ENCODE data around the gene SH2D4B.

The SH2D4B gene

DNA sequence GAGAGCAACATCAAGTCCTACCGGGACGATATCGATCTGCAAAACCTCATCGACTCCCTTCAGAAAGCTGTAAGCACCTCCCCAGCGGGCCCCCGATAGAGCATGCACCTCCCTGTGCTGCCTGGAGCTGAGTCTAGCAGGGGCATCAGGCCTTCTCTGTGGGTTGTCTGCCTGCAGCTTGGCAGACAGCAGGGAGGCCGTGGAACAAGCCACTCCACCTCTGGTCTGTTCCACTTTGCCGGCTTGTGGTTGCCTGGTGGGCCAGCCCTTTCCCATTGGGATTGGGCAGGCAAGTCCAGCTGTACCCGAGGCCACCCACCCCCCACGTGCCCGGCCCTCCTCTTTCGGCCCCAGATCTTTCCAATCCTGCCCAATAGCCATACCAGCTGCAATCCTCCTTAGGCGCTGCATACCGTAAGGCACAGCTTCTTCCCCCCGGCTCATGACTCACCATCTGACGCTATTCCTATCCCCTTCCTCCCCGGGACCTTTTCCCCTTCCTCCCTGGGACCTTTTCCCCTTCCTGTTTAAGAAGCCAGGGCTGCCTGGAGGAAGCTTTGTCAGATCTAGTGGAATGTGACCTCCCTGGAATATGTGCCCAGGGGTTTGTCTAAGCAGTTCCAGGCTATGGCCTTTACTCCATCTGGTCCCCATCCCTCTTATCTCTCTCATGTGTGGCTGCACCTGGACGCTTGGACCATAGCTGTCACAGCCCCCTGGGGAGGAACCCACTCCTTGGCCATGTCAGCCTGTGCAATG is 28.1 kb upstream of the SH2D4B start:
- DNase-seq, result no peak
- H3K4me3 ChIP-seq (ENCODE audit: low read depth, low read length), result no peak overlapping the region
- H3K9me3 ChIP-seq, result no peaks in the 10 kb centered on the region
- no peaks in the 10 kb centered on the region for H3K4me1 ChIP-seq
- H3K36me3 ChIP-seq, result no peaks in the 10 kb centered on the region
- no peaks in the 10 kb centered on the region for H3K27me3 ChIP-seq
- TF ChIP-seq, protein P1, sequence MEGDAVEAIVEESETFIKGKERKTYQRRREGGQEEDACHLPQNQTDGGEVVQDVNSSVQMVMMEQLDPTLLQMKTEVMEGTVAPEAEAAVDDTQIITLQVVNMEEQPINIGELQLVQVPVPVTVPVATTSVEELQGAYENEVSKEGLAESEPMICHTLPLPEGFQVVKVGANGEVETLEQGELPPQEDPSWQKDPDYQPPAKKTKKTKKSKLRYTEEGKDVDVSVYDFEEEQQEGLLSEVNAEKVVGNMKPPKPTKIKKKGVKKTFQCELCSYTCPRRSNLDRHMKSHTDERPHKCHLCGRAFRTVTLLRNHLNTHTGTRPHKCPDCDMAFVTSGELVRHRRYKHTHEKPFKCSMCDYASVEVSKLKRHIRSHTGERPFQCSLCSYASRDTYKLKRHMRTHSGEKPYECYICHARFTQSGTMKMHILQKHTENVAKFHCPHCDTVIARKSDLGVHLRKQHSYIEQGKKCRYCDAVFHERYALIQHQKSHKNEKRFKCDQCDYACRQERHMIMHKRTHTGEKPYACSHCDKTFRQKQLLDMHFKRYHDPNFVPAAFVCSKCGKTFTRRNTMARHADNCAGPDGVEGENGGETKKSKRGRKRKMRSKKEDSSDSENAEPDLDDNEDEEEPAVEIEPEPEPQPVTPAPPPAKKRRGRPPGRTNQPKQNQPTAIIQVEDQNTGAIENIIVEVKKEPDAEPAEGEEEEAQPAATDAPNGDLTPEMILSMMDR (IDR thresholded peaks at IDR 0.05; ENCODE audit: low read depth, low read length), result no peak

DNA sequence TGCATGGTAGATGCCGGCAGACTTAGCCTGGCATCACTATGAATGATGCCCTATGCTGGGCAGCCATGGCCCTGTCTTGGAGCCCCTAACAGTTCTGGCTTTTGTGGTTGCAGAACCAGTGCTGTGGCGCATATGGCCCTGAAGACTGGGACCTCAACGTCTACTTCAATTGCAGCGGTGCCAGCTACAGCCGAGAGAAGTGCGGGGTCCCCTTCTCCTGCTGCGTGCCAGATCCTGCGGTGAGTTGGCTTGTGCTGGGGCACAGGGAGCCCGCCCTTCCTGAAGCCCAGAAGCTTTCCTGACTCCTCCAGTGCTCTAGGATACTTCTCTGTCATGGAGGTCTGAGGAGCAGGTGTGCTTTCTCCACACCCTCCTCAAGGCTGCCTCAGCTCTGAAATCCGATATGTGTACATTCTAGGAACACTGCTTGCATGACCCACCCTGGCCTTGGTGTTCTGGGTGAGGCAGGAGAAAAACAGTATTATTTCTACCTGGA is 25.6 kb upstream of the SH2D4B start:
- no peak for DNase-seq
- Histone ChIP-seq H3K27me3 (no peaks in the 10 kb centered on the region), H3K9me3 (no peaks in the 10 kb centered on the region), H3K36me3 (no peaks in the 10 kb centered on the region), H3K4me1 (no peaks in the 10 kb centered on the region), H3K4me3 (ENCODE audit: low read depth, low read length) (no peak overlapping the region)
- TF ChIP-seq, protein P1 (IDR thresholded peaks at IDR 0.05; ENCODE audit: low read depth, low read length), result no peak

DNA sequence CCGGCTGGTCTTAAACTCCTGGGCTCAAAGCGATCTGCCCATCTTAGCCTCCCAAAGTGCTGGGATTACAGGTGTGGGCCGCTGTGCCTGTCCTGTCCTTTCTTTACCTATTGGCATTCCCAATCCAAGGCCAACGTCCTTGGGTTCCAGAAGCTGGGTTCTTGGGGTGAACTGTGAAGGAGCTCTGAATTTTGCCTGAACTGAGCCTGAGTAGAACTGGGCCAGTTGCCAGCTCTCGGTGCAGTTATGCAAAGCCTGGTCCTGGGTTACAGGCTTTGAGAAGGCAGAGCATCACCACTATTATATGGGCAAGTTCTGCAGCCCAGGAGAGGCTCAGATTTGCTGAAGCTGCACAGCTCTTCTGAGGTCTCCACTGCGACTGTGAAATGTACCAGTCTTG is 24.6 kb upstream of the SH2D4B start:
- H3K36me3 ChIP-seq, result no peaks in the 10 kb centered on the region
- TF ChIP-seq, protein P1 (IDR thresholded peaks at IDR 0.05; ENCODE audit: low read depth, low read length), result no peak

DNA sequence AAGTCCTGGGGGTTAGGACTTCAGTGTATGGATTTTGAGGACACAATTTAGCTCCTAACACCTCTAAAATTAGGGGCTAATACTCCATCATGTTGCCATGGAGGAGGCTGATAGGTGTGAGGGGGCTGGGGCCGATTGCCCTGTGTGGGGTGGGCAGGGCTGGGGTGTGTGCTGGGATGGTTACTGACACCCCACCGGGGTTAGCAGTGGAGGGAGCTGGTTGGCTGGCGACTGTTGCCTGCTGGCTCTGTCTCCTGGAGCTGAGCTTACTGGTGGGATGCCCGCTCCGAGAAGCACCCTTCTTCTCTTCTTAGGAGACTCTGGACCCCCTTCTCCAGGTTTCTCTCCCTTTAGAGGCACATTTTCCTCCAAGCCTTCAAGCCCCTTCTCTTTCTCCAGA is 22.2 kb upstream of the SH2D4B start:
- H3K36me3 ChIP-seq, result no peaks in the 10 kb centered on the region
- H3K4me3 ChIP-seq (ENCODE audit: low read depth, low read length), result no peak overlapping the region
- no peaks in the 10 kb centered on the region for H3K9me3 ChIP-seq
- DNase-seq, result no peak
- H3K4me1 ChIP-seq, result no peaks in the 10 kb centered on the region
- no peaks in the 10 kb centered on the region for H3K27me3 ChIP-seq
- TF ChIP-seq, protein P1 (IDR thresholded peaks at IDR 0.05; ENCODE audit: low read depth, low read length), result no peak

More for the DNA sequence above, 24.6 kb upstream of the SH2D4B start:
- Histone ChIP-seq H3K4me3 (ENCODE audit: low read depth, low read length) (no peak overlapping the region), H3K4me1 (no peaks in the 10 kb centered on the region), H3K27me3 (no peaks in the 10 kb centered on the region), H3K9me3 (no peaks in the 10 kb centered on the region)
- no peak for DNase-seq

DNA sequence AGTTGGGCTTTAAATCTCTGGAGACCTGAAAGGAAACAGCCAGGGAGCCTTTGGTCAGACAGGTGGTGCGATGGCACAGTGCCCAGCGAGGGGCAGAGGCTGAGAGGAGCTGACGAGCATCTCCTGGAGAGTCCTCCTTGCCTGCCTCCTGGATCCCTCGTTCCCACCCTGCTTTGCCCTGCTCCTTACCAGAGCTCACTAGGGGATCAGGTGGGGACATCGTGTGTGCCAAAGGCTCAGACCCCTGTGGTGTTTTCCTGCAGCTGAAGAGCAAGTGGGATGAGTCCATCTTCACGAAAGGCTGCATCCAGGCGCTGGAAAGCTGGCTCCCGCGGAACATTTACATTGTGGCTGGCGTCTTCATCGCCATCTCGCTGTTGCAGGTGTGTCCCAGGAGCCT is 21.8 kb upstream of the SH2D4B start:
- no peaks in the 10 kb centered on the region for H3K27me3 ChIP-seq
- DNase-seq, result no peak
- TF ChIP-seq, protein P1 (IDR thresholded peaks at IDR 0.05; ENCODE audit: low read depth, low read length), result no peak
- no peaks in the 10 kb centered on the region for H3K36me3 ChIP-seq
- no peaks in the 10 kb centered on the region for H3K4me1 ChIP-seq
- H3K4me3 ChIP-seq (ENCODE audit: low read depth, low read length), result no peak overlapping the region
- no peaks in the 10 kb centered on the region for H3K9me3 ChIP-seq

DNA sequence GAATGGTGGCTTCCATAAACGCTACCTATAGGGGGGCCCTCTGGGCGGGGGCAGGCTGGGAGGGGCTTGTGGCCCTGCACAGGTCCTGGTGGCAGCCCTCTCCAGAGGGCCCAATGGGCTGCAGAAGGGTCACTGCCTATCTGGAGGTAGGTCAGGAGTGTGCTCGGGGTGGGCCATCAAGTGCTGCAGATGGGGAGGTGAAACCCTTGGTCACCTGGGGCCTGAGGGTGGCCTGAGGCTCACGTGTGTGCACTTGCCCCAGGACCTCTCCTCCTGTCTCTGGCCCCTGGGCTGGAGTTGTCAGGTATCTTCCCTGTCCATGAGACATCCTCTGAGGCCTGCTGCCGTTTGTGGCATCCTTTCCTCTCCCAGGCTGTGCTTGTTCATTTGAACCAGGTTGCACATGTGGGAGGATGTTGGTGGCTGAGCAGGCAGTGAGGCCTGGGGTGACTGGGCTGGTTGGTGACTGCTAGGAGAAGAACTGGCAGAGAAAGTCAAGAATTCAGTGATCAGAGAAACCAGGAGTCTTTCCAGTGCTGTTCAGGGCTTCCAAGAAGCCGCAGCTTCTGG is 21.1 kb upstream of the SH2D4B start:
- H3K9me3 ChIP-seq, result no peaks in the 10 kb centered on the region
- no peaks in the 10 kb centered on the region for H3K36me3 ChIP-seq
- no peaks in the 10 kb centered on the region for H3K27me3 ChIP-seq

More for the DNA sequence above, 21.1 kb upstream of the SH2D4B start:
- TF ChIP-seq, protein P1 (IDR thresholded peaks at IDR 0.05; ENCODE audit: low read depth, low read length), result no peak
- DNase-seq, result no peak
- H3K4me1 ChIP-seq, result no peaks in the 10 kb centered on the region
- H3K4me3 ChIP-seq (ENCODE audit: low read depth, low read length), result no peak overlapping the region

All from BE2C (cell line).